Psoas muscle (tissue), 8 donors: ENCODE data around the gene RNF111. TPM values are rescaled to one million over a fixed set of nuclear protein-coding genes. Genes with fewer than 3 reads are reported as not detected.

Source experiments
- ATAC-seq, 4 donors: fragments of 200-7000 bp; cut with Tn5 transposase; one replicate each; pipeline ENCODE4 v1.9.1; 2020; ENCODE audit warnings: moderate library complexity in 3 of 4, mild to moderate bottlenecking in 2 of 4
- DNase-seq, 2 donors: peaks; one replicate each; pipeline ENCODE4 v3.0.0-alpha.2; 2020
- H3K27ac ChIP-seq: fragments of 200-600 bp; one replicate; pipeline ENCODE4 v1.8.0; 2022
- H3K27me3 ChIP-seq, 3 donors: fragments of 200-600 bp in 1 of 3; one replicate each; pipeline versions ENCODE4 v1.6.1 to v1.8.0; 2013 to 2022; ENCODE audit warnings: low read length in 2 of 3, mild to moderate bottlenecking in 2 of 3, moderate library complexity in 1 of 3; ENCODE audit not compliant: insufficient read depth in 3 of 3
- H3K36me3 ChIP-seq, 2 donors: fragments of 200-600 bp in 1 of 2; one replicate each; pipeline versions ENCODE4 v1.6.1 to v1.8.0; 2013 to 2022; ENCODE audit warnings: low read depth in 1 of 2, mild to moderate bottlenecking in 1 of 2, moderate library complexity in 1 of 2; ENCODE audit not compliant: insufficient read depth in 1 of 2
- H3K4me1 ChIP-seq: fragments of 200-600 bp; one replicate; pipeline ENCODE4 v1.8.0; 2022
- H3K4me3 ChIP-seq: fragments of 200-600 bp; one replicate; pipeline ENCODE4 v1.8.0; 2022; ENCODE audit warnings: mild to moderate bottlenecking
- H3K9me3 ChIP-seq: fragments of 200-600 bp; one replicate; pipeline ENCODE4 v1.8.0; 2022
- CTCF ChIP-seq: fragments of 200-600 bp; IDR thresholded peaks from one replicate; pipeline ENCODE4 v1.8.0; 2022; ENCODE audit warnings: antibody characterized with exemption
- WGBS, 3 donors: extraction: QIAGEN DNeasy Blood & Tissue Kit; methylation state at CpG; one replicate each; pipeline versions ENCODE4 v1.1.6 to v1.1.7; 2013; 5-methylcytosine and 5-hydroxymethylcytosine counted together
- intact Hi-C, 2 donors: fragments of 100-400 bp; cut with DNase I; formaldehyde crosslinking; loops; one replicate each; pipeline versions ENCODE4 v1.11.0 to v1.14.2; 2022
- polyA plus RNA-seq, 3 donors: library from polyadenylated mRNA; stranded (reverse); fragments of 200-250 nt; gene quantifications; one replicate each; pipeline ENCODE4 v1.2.3, GENCODE V29; 2013
- total RNA-seq, 4 donors: library from RNA; stranded (reverse); fragmentation: NEBNext Ultra II Directional in 2 of 4; extraction: Animal tissue kit (Norgen Biotek cat#: 25700) in 2 of 4; gene quantifications; one replicate each; pipeline versions ENCODE4 v1.2.1 to v1.2.4, GENCODE V29; 2021 to 2023
- donor health status: healthy with polysubstance abuse.
- donor health status: DM: no; HTN: no; CAD: no; lungs with moderate emphysema.
- donor health status: Bipolar disorder and iron deficiency.
- donor health status: healthy.
- donor health status: DM: yes; HTN: yes; CAD: no.
- donor health status: DM: no; HTN: no; CAD: no.
- donor health status: DM: no; HTN: no; CAD: no.
- donor health status: DM: yes; HTN: yes; CAD: no.

The RNF111 gene
- total and polyA plus RNA-seq, 7 donors: 8.3 to 26.9 (median 18.3) TPM

DNA sequence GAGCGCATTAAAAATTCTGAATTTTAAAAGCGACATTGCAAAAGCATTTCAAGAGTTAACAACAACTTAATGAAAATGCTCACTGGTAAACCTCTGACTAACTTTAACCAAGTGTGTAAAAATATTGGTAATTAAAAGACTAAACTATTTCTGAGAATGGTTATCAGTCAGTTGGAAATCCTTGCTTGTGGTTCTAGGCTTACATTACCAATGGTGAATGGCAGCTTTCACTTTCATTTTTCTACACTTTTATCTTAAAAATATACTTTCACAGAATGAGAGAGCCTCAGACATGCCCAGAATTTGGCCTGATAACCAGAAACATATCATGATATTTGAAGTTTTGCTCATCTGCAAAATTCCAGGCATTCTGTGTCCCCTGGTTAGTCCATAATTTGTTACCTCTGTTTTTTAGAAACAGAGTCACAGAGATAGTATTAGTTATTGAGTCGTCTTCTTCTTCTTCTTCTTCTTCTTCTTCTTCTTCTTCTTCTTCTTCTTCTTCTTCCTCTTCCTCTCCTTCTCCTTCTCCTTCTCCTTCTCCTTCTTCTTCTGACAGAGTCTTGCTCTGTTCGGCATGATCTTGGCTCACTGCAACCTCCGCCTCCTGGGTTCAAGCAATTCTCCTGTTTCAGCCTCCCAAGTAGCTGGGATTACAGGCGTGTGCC lies 5.5 kb upstream of the RNF111 start:
- ATAC-seq (no peak), DNase-seq (no peak)
- Histone ChIP-seq H3K36me3 (no peaks in the 10 kb centered on the region), H3K9me3 (no peaks in the 10 kb centered on the region), H3K27ac (no peak overlapping the region), H3K4me3 (no peak overlapping the region), H3K4me1 (peaks cover 4% of the 10 kb centered on the region), H3K27me3 (no peaks in the 10 kb centered on the region)
- 77 to 87% (median 81%) methylated on average over 5 to 6 of the region's 6 CpGs for WGBS, 3 donors
- TF ChIP-seq CTCF: no peak
- intact Hi-C loops: loop anchor here (2.0 to 10.0 kb wide), 3 partner anchors 193 to 511 kb away; no protein-coding TSS in a partner anchor

DNA sequence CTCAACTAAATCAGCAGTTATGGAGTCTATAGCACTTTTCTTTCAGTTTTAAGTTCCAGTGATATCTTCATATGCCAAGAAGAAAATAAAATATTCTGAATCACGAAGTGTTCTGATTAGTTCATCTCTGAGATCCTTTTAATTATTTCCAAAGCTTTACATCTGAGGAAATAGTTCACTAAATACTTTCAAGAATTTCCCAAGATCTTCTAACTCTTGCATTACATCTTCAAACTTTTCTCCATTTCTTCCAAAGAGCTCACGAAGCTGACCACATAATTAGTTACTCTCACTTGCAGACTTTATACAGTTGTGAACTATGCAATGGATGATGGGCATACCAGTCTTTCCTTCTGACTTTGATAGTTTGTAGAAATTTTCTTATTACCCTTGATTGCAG lies 4.2 kb upstream of the RNF111 start:
- Histone ChIP-seq H3K9me3 (no peaks in the 10 kb centered on the region), H3K4me3 (no peak overlapping the region), H3K4me1 (peaks cover 4% of the 10 kb centered on the region), H3K36me3 (no peaks in the 10 kb centered on the region), H3K27me3 (no peaks in the 10 kb centered on the region), H3K27ac (no peak overlapping the region)
- intact Hi-C loops: loop anchor here (5.0 to 10.0 kb wide), 2 partner anchors 192 to 509 kb away; no protein-coding TSS in a partner anchor
- DNase-seq (no peak), ATAC-seq (no peak)
- 75 to 82% (median 80%) methylated on average over 2 of the region's 2 CpGs for WGBS, 3 donors
- no peak for TF ChIP-seq CTCF

DNA sequence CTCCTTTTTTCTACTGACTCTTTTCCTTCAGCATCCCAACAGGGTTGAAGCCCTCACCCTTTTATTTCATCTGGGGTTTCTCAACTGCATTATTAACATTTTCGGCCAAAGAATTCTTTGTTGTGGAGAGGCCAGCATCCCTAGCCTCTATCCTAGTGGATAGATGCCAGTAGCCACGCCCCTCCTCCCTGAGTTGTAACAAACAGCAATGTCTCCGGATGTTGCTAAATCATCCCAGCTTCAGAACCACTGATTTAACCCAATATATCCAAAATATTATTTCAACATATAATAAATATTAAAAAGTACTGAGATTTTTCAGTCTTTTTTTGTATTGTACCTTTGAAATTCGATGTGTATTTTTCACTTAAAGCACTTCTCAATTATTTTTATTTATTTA lies 2.0 kb upstream of the RNF111 start:
- ATAC-seq: no peak
- 25 to 34% (median 29%) methylated on average over 4 of the region's 4 CpGs for WGBS, 3 donors
- DNase-seq: peak; percentile 60 to 68
- TF ChIP-seq CTCF: no peak
- H3K27me3 ChIP-seq: no peaks in the 10 kb centered on the region
- intact Hi-C loops: loop anchor here (5.0 to 10.0 kb wide), 2 partner anchors 72 to 189 kb away; no protein-coding TSS in a partner anchor
- H3K27ac ChIP-seq: no peak overlapping the region
- H3K9me3 ChIP-seq: no peaks in the 10 kb centered on the region
- H3K36me3 ChIP-seq: no peaks in the 10 kb centered on the region
- H3K4me1 ChIP-seq: peaks cover 19% of the 10 kb centered on the region
- H3K4me3 ChIP-seq: no peak overlapping the region

- Histone ChIP-seq H3K27me3 (no peaks in the 10 kb centered on the region), H3K27ac (peak overlapping the region; percentile 89), H3K9me3 (no peaks in the 10 kb centered on the region), H3K36me3 (peaks cover 0 to 10% of the 10 kb centered on the region in 2 donors), H3K4me3 (peak overlapping the region; percentile 75), H3K4me1 (peaks cover 28% of the 10 kb centered on the region)
- 28 to 36% (median 34%) methylated on average over 9 of the region's 9 CpGs for whole genome bisulfite sequencing, 3 donors
- TF ChIP-seq CTCF: no peak
- DNase-seq: no peak
- ATAC-seq: no peak
- intact Hi-C loops: loop anchor here (5.0 to 10.0 kb wide), 2 partner anchors 70 to 188 kb away; no protein-coding TSS in a partner anchor
These were observed 427 bp upstream of the RNF111 start for GRCh38 chr15:58987036-58987435.
